ENCODE results near the gene FAM83F.

Gene FAM83F

DNA sequence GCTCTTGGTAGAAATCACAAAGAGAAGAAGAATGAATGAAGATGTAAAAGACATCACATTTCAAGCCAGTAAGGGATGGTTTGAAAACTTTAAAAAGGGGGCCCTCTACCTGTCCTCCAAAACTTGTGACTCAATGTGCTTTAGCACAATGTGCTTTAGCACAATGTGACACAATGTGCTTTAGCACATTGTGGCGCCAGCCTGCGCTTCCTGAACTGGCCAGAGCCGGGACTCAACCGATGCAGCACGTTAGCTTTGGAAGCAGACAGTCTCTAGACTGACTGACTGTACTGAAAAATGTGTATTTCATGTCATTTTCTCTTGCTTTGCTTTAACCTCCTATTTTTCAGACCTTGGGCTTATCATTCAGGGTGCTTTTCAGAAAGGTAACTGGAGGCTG lies 63.5 kb downstream of the FAM83F start:
- no peak for DNase-seq (ENCODE audit: low read depth)
- TF ChIP-seq, protein P1, sequence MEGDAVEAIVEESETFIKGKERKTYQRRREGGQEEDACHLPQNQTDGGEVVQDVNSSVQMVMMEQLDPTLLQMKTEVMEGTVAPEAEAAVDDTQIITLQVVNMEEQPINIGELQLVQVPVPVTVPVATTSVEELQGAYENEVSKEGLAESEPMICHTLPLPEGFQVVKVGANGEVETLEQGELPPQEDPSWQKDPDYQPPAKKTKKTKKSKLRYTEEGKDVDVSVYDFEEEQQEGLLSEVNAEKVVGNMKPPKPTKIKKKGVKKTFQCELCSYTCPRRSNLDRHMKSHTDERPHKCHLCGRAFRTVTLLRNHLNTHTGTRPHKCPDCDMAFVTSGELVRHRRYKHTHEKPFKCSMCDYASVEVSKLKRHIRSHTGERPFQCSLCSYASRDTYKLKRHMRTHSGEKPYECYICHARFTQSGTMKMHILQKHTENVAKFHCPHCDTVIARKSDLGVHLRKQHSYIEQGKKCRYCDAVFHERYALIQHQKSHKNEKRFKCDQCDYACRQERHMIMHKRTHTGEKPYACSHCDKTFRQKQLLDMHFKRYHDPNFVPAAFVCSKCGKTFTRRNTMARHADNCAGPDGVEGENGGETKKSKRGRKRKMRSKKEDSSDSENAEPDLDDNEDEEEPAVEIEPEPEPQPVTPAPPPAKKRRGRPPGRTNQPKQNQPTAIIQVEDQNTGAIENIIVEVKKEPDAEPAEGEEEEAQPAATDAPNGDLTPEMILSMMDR (IDR thresholded peaks at IDR 0.05; ENCODE audit: control insufficient read depth, extremely low read depth, insufficient read depth): no peak
- no peak overlapping the region for H3K4me3 ChIP-seq (ENCODE audit: low read depth, low read length)

DNA sequence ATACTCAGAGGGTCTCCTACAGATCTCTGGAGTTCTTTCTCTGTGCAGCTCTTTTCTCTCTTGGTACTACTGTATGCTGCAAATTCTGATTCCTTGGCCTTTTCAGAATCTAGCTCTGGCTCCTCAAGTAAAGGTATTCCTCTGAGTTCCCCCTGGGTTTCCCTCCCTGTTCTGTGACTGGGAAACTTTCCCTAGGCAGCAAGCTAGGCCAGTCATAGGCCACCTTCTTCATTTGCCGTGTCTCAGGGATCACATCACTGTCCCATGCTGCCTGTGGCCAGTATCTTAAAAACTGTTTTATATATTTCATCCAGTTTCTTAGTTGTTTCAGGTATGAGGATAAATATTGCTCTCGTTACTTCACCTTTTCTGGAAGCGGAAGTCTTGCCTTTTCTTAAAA lies 71.2 kb downstream of the FAM83F start:
- TF ChIP-seq, protein P1 (IDR thresholded peaks at IDR 0.05; ENCODE audit: control insufficient read depth, extremely low read depth, insufficient read depth): no peak
- DNase-seq (ENCODE audit: low read depth): no peak
- H3K4me3 ChIP-seq (ENCODE audit: low read depth, low read length): no peak overlapping the region

DNA sequence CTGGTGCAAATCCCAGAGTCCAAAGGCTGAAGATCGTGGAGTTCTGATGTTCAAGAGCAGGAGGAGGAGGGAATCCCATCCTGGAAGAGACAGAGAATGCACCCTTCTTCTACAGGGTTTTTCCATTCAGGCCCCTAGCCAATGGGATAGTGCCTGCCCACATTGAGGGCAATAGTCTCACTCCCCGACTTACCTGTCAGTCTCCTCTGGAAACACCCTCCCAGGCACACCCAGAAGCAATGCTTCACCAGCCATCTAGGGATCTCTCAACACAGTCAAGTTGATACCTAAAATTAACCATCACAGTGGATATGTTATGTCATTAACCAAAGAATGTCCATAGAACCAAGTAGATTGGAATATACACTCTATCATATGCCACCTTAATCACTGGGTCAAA lies 72.9 kb downstream of the FAM83F start:
- DNase-seq (ENCODE audit: low read depth): no peak
- TF ChIP-seq, protein P1 (IDR thresholded peaks at IDR 0.05; ENCODE audit: control insufficient read depth, extremely low read depth, insufficient read depth): no peak

DNA sequence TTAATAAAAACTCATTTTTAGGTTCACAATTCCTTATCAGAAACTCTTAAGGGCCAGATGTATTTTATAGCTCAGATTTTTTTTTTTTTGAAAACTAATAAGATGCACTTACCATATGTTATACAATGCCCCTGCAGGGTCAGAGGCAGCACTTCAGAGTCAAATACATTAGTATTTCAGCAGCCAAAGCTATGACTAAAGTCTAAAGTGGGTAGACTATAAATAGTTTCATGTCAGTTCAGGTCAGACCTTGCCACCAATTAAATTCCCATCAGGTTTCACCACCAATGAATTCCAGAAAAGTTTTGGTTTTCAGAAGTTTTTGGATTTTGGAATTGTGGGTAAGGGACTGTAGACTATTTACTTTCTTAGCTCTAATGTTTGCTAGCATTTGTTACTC lies 75.9 kb downstream of the FAM83F start:
- no peak overlapping the region for H3K4me3 ChIP-seq (ENCODE audit: low read depth, low read length)
- DNase-seq (ENCODE audit: low read depth): no peak

More for the DNA sequence above, 72.9 kb downstream of the FAM83F start:
- H3K4me3 ChIP-seq (ENCODE audit: low read depth, low read length): no peak overlapping the region

DNA sequence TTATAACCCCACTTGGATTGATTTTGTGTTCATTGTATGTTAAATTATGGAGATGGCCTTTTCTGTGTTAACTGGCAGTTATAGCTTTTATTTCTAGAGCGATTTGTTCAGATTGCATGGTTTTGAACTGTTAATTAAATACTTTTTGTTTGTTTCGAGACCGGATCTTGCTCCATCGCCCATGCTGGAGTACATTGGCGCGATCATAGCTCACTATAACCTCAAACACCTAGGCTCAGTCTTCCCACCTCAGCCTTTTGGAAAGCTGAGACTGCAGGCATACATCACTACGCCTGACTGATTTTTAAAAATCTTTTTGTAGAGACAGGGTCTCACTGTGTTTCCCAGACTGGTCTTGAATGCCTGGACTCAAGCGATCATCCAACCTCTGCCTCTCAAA lies 77.0 kb downstream of the FAM83F start:
- no peak for DNase-seq (ENCODE audit: low read depth)
- TF ChIP-seq, protein P1 (IDR thresholded peaks at IDR 0.05; ENCODE audit: control insufficient read depth, extremely low read depth, insufficient read depth): no peak
- H3K4me3 ChIP-seq (ENCODE audit: low read depth, low read length): no peak overlapping the region

More for the DNA sequence above, 75.9 kb downstream of the FAM83F start:
- TF ChIP-seq, protein P1 (IDR thresholded peaks at IDR 0.05; ENCODE audit: control insufficient read depth, extremely low read depth, insufficient read depth): no peak

DNA sequence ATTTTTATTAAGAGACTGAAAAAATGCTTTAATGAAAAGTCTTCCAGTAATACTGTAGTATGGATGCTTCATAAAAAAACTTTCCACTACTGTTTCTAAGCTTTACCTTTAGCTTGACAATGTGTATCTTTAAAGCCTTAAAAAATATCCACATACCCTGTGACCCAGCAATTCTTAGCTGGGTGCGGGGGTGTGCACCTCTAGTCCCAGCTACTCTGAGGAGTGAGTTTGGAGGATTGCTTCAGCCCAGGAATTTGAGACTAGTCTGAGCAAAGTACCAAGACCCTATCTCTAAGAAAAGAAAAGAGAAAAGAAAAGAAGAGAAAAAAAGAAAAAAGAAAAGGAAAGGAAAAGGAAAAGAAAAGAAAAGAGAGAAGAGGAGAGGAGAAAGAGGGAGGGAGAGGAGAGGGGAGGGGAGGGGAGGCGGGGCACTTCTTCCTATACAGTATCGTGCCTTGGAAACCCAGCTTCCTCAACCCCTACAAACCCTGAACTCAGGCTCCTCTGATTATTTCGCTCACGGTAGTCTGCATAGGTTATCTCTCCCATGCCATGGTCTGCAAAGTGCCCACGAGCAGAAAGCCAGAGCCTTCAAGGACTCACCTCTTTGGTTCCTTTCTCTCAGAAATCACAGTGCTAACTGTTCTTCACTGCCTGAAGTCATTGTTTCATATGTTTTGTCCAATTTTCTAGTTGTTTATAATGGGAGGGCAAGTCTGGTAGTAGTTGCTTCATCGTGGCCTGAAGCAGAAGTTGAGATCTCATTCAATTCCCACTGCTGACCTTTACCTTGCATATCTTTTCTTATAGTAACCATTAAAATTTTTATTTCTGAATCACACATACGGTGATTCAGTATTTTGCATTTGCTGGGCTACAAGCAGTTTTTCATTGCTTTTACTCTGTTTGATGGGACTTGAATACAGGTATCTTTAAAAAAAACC lies 82.2 kb downstream of the FAM83F start:
- DNase-seq (ENCODE audit: low read depth): no peak
- H3K4me3 ChIP-seq (ENCODE audit: low read depth, low read length): no peak overlapping the region
- TF ChIP-seq, protein P1 (IDR thresholded peaks at IDR 0.05; ENCODE audit: control insufficient read depth, extremely low read depth, insufficient read depth): no peak

All from LNCaP clone FGC (cell line).